ENCODE data around the gene DENND1C.
A peak's percentile ranks its signal among the peaks of the same experiment; 100 is the strongest.

The DENND1C gene

GRCh38 chr19:6458695-6459261 is 22.8 kb downstream of the DENND1C start:
- no peaks in the 10 kb centered on the region for H3K27me3 ChIP-seq (replicated peaks; ENCODE audit: control insufficient read depth, insufficient read depth, low read length)
- DNase-seq (ENCODE audit: extremely low read depth, insufficient read length) = peak; percentile 41
- H3K4me3 ChIP-seq (replicated peaks; ENCODE audit: low read depth, low read length) = peak overlapping the region; percentile 74
- TF ChIP-seq, protein P1, sequence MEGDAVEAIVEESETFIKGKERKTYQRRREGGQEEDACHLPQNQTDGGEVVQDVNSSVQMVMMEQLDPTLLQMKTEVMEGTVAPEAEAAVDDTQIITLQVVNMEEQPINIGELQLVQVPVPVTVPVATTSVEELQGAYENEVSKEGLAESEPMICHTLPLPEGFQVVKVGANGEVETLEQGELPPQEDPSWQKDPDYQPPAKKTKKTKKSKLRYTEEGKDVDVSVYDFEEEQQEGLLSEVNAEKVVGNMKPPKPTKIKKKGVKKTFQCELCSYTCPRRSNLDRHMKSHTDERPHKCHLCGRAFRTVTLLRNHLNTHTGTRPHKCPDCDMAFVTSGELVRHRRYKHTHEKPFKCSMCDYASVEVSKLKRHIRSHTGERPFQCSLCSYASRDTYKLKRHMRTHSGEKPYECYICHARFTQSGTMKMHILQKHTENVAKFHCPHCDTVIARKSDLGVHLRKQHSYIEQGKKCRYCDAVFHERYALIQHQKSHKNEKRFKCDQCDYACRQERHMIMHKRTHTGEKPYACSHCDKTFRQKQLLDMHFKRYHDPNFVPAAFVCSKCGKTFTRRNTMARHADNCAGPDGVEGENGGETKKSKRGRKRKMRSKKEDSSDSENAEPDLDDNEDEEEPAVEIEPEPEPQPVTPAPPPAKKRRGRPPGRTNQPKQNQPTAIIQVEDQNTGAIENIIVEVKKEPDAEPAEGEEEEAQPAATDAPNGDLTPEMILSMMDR (IDR thresholded peaks at IDR 0.05; ENCODE audit: insufficient read depth, low read length, poor library complexity, severe bottlenecking) = no peak
- H3K36me3 ChIP-seq (ENCODE audit: control insufficient read depth, insufficient read depth, low read length) = peaks cover 22% of the 10 kb centered on the region

DNA sequence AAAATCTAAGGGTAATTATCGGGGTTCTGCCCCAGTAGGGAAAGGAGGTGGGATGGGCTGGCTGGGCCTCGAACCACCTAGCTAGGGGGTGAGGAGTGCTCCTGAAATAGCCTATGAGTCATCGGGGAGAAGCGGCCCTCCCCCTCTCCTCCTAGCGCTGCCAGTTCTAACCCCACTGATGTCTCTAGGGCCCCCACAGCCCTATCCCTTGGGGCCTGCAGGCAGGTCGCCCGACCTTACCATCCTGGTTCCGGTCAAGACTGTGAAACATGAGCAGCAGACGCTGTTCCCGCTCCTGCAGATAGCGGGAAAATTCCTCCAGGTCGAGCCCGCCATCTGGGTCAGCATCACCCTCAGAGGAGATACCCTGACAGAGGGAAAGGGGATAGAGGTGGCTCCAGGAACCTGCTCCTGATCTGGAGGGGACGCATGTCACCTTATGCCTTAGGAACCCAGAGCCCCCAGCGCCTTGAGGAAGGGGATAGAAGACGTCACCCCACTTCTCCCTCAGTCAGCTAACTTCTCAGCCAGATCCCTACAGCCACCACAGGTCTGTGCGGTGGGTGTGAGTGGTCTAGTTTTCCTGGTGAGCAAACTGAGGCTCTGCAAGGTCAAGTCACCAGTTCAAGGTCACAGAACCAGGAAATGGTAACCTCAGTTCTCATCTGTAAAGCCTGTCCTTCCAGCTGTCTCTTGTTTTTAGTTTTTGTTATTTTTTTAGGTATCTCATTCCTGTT is 23.5 kb downstream of the DENND1C start:
- H3K27me3 ChIP-seq (replicated peaks; ENCODE audit: control insufficient read depth, insufficient read depth, low read length) = no peaks in the 10 kb centered on the region
- DNase-seq (ENCODE audit: extremely low read depth, insufficient read length) = peak; percentile 57
- TF ChIP-seq, protein P1 (IDR thresholded peaks at IDR 0.05; ENCODE audit: insufficient read depth, low read length, poor library complexity, severe bottlenecking) = no peak
- H3K4me3 ChIP-seq (replicated peaks; ENCODE audit: low read depth, low read length) = peak overlapping the region; percentile 74
- peaks cover 24% of the 10 kb centered on the region for H3K36me3 ChIP-seq (ENCODE audit: control insufficient read depth, insufficient read depth, low read length)

DNA sequence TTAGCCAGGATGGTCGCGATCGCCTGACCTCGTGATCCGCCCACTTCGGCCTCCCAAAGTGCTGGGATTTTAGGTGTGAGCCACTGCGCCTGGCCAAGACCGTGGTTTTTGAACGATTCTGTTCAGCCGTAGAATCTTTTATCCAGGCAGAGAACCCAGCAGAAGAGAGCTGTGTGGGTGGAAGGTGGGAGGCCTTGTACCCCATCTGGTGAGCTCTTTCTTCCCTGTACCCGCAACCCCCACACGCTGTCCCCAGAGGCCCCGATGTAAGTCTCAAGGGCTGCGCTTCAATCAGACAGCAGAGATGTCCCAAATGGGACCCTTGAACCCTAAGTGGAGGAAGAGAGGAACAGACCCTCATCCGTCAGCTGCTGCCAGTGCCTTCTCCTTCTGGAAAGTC is 25.7 kb downstream of the DENND1C start:
- DNase-seq (ENCODE audit: extremely low read depth, insufficient read length) = no peak
- Histone ChIP-seq H3K4me3 (replicated peaks; ENCODE audit: low read depth, low read length) (no peak overlapping the region), H3K27me3 (replicated peaks; ENCODE audit: control insufficient read depth, insufficient read depth, low read length) (no peaks in the 10 kb centered on the region), H3K36me3 (ENCODE audit: control insufficient read depth, insufficient read depth, low read length) (peaks cover 36% of the 10 kb centered on the region)
- TF ChIP-seq, protein P1 (IDR thresholded peaks at IDR 0.05; ENCODE audit: insufficient read depth, low read length, poor library complexity, severe bottlenecking) = no peak

GRCh38 chr19:6453951-6454565 is 27.5 kb downstream of the DENND1C start:
- peaks cover 36% of the 10 kb centered on the region for H3K36me3 ChIP-seq (ENCODE audit: control insufficient read depth, insufficient read depth, low read length)
- H3K27me3 ChIP-seq (replicated peaks; ENCODE audit: control insufficient read depth, insufficient read depth, low read length) = no peaks in the 10 kb centered on the region
- DNase-seq (ENCODE audit: extremely low read depth, insufficient read length) = no peak
- TF ChIP-seq, protein P1 (IDR thresholded peaks at IDR 0.05; ENCODE audit: insufficient read depth, low read length, poor library complexity, severe bottlenecking) = no peak
- no peak overlapping the region for H3K4me3 ChIP-seq (replicated peaks; ENCODE audit: low read depth, low read length)

DNA sequence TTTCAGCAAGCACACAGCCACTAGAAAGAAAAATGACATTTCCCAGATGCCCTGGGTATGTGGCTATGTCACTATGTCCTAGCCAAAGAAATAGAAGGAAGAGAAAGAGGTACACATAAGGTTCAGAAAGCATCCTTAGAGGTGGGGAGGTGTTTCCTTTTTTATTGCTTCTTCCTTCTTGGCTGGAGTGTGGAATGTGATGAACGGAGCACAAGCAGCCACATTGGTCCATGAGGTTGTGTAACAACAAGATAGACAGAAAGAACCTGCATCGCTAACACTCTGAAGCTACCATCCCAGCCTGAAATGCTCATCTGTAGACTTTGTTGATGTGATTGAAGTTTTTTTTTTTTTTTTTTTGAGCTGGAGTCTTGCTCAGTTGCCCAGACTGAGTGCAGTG is 28.7 kb downstream of the DENND1C start:
- DNase-seq (ENCODE audit: extremely low read depth, insufficient read length) = no peak
- Histone ChIP-seq H3K4me3 (replicated peaks; ENCODE audit: low read depth, low read length) (no peak overlapping the region), H3K36me3 (ENCODE audit: control insufficient read depth, insufficient read depth, low read length) (peaks cover 37% of the 10 kb centered on the region), H3K27me3 (replicated peaks; ENCODE audit: control insufficient read depth, insufficient read depth, low read length) (no peaks in the 10 kb centered on the region)
- TF ChIP-seq, protein P1 (IDR thresholded peaks at IDR 0.05; ENCODE audit: insufficient read depth, low read length, poor library complexity, severe bottlenecking) = no peak

Measured in GM06990 (cell line).